Suppressor macrophage treated with lipopolysaccharide for 1 hour (primary cell): ENCODE results near the gene PPME1.
A peak's percentile ranks its signal among the peaks of the same experiment; 100 is the strongest.

ENCODE experiments used
- DNase-seq, 3 donors: peaks; one replicate each; pipeline ENCODE4 v3.0.0-alpha.2; 2020 to 2022

Gene PPME1

DNA sequence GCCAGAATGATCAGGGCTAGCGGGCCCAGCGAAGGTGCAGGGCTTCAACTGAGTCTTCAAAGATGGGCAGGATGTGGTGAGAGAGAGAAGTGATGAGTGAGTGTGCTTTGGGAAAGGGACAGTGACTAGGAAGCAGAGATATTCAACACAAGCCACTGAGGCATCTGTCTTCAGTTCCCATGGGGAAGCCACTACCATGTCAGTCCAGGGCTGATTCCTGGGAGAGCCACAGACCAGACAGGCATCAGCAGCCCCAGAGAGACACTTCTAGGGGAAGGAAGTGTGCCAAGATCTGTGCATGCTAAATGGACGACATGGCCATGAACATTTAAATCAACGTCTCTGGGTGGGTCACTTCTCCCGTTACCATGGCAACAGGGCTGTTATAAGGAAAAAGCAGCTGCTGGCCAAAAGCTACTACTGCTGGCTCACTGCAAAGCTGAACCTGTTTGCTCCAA, 111.9 kb downstream of the PPME1 start:
- no peak for DNase-seq

DNA sequence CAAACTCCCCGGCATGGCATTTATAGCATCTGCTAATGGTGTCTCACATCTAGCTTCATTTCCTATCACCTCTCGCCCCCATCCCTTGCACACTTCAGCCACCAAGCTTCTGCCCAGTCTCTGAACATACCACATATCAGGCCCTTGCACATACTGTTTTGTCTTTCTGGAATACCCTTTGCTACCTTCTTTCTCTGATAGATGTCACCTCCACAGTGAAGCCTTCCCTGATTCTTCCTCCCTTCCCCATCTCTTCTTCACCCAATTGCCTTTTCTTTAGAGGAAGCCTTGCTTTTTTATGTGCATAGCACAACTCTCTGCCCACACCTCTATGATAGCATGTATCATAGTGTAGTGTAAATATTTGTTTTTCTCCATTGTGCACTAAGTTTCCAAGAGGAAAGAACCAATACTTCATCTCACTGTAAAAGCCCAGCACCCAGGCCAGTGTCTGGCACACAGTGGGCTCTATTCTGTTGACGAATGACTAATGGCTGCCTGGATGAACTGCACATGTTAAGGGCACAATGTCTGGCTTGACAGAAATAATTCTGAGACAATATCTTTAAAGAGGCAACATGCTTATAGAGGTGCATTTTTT, 112.6 kb downstream of the PPME1 start:
- no peak for DNase-seq

DNA sequence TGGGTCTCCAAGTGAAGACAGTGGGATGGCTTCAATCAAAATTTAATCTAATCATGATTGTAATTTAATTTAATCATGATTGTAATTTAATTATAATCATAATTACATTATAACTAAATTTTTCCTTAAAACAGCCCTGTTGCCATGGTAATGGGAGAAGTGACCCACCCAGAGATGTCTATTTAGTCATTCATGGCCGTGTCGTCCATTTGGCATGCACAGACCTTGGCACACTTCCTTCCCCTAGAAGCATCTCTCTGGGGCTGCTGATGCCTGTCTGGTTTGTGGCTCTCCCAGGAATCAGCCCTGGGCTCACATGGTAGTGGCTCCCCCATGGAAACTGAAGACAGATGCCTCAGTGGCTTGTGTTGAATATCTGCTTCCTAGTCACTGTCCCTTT, 113.4 kb downstream of the PPME1 start:
- no peak for DNase-seq

DNA sequence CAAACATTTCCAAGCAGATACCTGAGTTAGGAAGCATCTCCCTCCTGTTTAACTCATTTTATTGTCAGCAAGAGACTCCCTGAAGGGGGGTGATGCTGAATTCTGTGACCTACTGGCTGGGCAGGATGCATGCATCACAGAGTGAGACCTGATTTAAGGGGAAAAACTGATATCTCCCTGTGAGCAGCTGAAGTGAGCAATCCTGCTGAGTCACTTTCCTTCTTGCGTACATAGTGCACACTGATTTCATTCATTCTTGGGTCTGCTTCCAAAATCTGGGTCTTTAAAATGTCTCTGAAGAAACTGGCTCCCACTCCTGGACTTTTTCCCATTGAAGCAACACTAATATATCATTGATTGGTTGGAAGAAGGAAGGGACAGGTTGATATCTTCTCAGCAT, 117.1 kb downstream of the PPME1 start:
- DNase-seq: peak; percentile 77 to 85 (median 78)

DNA sequence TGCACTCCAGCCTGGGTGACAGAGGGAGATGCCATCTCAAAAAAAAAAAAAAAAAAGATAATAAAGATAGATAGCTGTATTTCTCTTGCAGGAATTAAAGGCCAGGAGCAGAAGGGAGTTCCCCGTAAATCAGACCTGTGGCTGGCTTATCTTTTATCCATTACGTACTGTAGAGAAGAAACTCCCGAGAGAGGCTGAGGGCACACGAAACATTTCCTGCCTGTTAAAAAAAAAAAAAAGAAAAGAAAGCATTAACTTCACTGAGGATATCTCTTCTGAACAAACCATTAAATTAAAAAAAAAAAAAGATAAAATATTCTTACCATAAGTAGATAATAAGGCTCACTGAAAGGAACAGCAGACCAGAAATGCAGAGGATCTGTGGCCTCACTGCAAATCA, 117.8 kb downstream of the PPME1 start:
- DNase-seq: no peak

DNA sequence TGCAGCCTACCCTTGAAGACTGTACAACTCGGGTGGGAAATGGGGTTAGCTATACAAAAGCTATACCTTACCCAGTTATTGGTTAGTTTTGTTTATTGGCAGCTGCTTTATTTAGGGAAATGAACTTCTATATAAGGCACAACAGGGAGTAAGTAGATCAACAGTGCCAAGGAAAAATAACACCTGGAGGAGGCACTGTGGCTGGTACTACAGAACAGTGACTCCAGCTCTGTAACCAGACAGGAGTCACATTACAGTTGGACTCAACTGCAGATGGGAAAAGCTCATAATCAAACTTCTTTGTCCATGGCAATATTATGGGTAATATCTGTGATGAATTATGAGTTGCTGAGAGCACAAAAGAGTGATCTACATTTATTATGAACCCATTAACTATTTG, 126.4 kb downstream of the PPME1 start:
- no peak for DNase-seq

DNA sequence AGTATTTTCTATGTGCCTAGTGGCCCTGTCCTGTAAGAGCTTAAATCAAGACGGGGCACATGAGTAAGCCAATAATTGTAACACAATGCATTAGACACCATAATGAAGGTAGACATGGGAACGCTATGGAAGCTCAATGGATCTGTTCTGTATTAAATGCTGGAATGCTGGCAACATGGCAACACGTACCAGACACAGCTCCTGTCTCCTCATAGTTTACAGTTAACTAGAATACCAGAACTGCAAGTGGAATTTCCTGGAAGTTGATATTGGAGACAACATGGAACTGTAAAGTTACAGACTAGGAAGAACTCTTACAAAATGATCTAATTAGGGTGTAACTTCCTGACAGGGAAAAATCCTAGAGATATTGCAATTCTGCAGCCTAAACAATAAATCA, 127.9 kb downstream of the PPME1 start:
- DNase-seq: no peak
